Measurements from ENCODE around the gene DAAM1.

- TF ChIP-seq CTCF (conservative IDR thresholded peaks at IDR 0.05; ENCODE audit: low read length) (no peak), EZH2phosphoT487 (IDR thresholded peaks at IDR 0.05; ENCODE audit: borderline replicate concordance, low read depth, low read length) (no peak)
Measured at GRCh38 chr14:59185676-59186075, 2.8 kb upstream of the DAAM1 start.

Measured in OCI-LY7 (cell line).